Activated T-helper 1 cell treated with anti-CD3 and anti-CD28 coated beads, Interleukin-12 subunit alpha, Interleukin-12 subunit beta, Interleukin-2, Interleukin-4 antibody, amounts not matched to agents 30 ng/mL and 10 ng/mL and 1 ng/mL, durations not matched to agents 14 hours and 24 hours and 36 hours (primary cell): Measurements from ENCODE around the gene ANKS1B. TPM values are rescaled to one million over a fixed set of nuclear protein-coding genes. Genes with fewer than 3 reads are reported as not detected.

Source experiments
- DNase-seq: peaks from one replicate; pipeline ENCODE4 v3.0.0; 2021; ENCODE audit warnings: low spot score
- H3K27ac Mint-ChIP-seq: one replicate; pipeline ENCODE4 v1.8.0; 2021; ENCODE audit warnings: mild to moderate bottlenecking, mixed read lengths
- H3K27me3 Mint-ChIP-seq: one replicate; pipeline ENCODE4 v1.8.0; 2022; ENCODE audit warnings: mild to moderate bottlenecking, moderate library complexity, mixed read lengths; ENCODE audit not compliant: insufficient read depth
- H3K36me3 Mint-ChIP-seq: one replicate; pipeline ENCODE4 v1.8.0; 2021; ENCODE audit warnings: low read depth, mixed read lengths
- H3K4me1 Mint-ChIP-seq: one replicate; pipeline ENCODE4 v1.8.0; 2021; ENCODE audit warnings: low read depth, mixed read lengths
- H3K4me3 Mint-ChIP-seq: one replicate; pipeline ENCODE4 v1.8.0; 2021; ENCODE audit warnings: mild to moderate bottlenecking, moderate library complexity, mixed read lengths
- H3K9me3 Mint-ChIP-seq: one replicate; pipeline ENCODE4 v1.8.0; 2021; ENCODE audit warnings: mixed read lengths
- intact Hi-C: fragments of 100-400 bp; cut with micrococcal nuclease; formaldehyde crosslinking; loops from one replicate; pipeline ENCODE4 v1.15.1; 2024
- total RNA-seq: library from RNA; stranded (reverse); gene quantifications from 2 replicates; pipeline ENCODE4 v1.2.3, GENCODE V29; 2022

Gene ANKS1B
- total RNA-seq, 1 donor from 2014 or later = 2.8 TPM

DNA sequence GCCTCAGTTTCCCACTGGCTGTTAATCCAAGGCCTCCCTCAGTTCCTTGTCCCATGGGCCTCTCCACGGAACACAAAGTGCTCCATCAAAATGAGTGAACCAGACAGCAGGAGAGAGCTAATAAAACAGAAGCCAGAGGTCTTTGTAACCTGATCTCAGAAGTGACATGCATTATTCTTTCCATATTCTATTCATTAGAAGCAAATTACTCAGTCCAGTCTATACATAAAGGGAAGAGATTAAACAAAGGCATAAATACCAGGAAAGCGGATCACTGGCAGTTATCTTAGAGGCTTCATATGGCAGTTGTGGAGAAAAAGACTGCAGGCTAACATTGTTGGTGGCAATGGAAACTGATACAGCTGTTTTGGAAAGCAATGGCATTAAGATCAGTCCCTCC is 507.8 kb downstream of the ANKS1B start:
- no peaks in the 10 kb centered on the region for H3K27me3 Mint-ChIP-seq
- H3K27ac Mint-ChIP-seq = no peak overlapping the region
- H3K4me3 Mint-ChIP-seq = no peak overlapping the region
- no peaks in the 10 kb centered on the region for H3K9me3 Mint-ChIP-seq
- intact Hi-C loops = no loop called here
- H3K4me1 Mint-ChIP-seq = no peaks in the 10 kb centered on the region
- no peak for DNase-seq
- H3K36me3 Mint-ChIP-seq = no peaks in the 10 kb centered on the region

- Mint-ChIP-seq H3K9me3 (peaks cover 9% of the 10 kb centered on the region), H3K4me1 (no peaks in the 10 kb centered on the region), H3K4me3 (no peak overlapping the region), H3K36me3 (no peaks in the 10 kb centered on the region), H3K27ac (no peak overlapping the region), H3K27me3 (no peaks in the 10 kb centered on the region)
- intact Hi-C loops = no loop called here
- DNase-seq = no peak
Observed at GRCh38 chr12:99455350-99456035, 529.2 kb downstream of the ANKS1B start.

DNA sequence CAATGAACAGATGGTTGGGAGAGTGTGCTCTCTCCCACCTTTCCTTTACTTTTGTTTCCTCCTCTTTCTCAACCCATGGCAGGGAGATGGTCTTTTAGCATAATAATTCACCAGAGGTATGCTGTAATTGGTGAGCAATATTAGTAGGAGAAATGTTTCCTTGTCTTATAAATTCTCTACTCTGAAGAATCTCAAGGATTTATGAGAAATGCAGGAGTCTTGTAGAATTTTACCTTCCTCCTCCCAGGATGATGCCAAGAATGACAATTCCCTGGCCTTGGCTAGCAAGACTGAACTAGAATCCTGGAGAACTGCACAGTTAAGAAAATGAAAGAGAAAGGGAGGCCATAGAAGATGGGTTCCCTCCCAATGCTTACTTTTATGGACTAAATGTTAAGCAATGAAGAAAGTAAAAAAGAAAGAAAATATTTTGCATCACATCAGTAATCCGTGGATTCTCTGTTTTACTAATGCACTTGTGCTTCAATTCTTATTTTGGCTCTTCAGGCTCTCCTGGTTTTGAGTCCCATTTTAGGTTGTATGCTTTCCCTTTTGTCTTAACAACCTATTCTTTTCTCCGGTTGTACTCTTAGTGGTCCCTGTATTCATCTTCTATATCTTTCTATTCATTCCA is 530.1 kb downstream of the ANKS1B start:
- peaks cover 9% of the 10 kb centered on the region for H3K9me3 Mint-ChIP-seq
- no peak overlapping the region for H3K4me3 Mint-ChIP-seq
- intact Hi-C loops = no loop called here
- no peak for DNase-seq
- no peaks in the 10 kb centered on the region for H3K27me3 Mint-ChIP-seq
- H3K27ac Mint-ChIP-seq = no peak overlapping the region
- H3K36me3 Mint-ChIP-seq = no peaks in the 10 kb centered on the region
- H3K4me1 Mint-ChIP-seq = no peaks in the 10 kb centered on the region

DNA sequence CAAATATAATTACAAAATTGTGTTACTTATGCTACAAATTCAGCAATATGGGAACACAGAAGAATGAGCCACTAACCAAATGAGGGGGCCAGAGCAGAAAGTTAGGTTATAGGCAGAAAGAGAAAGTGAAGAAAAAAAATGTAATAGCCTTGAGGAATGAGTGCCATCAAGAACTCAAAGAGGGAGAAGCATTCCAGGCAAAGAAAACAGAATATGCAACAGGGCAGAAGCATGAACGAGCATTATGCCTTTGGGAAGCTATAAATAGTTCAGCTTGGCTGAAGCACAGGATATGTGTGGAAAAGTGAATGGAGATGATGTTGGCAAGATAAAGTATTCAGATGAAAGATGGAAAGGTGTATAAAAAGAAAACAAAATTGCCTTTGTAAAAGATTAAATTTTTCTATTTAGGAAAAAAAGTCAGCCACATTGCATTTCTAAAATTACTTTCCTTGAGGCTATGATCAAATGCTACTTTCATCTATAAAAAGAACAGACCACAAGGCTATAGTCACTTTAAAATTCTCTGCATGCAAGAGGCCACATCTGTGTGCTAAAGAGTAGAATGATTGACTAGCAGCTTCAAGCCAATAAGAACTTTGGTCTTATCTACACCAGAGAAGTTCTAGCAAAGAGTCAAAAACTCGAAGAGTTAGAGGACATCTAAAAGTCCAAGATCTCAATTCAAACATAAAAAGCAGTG is 530.7 kb downstream of the ANKS1B start:
- Mint-ChIP-seq H3K27ac (no peak overlapping the region), H3K9me3 (peaks cover 9% of the 10 kb centered on the region), H3K4me3 (no peak overlapping the region), H3K36me3 (no peaks in the 10 kb centered on the region), H3K4me1 (no peaks in the 10 kb centered on the region), H3K27me3 (no peaks in the 10 kb centered on the region)
- DNase-seq = no peak
- intact Hi-C loops = no loop called here

GRCh38 chr12:99450036-99450630 is 534.6 kb downstream of the ANKS1B start:
- H3K4me1 Mint-ChIP-seq = no peaks in the 10 kb centered on the region
- H3K9me3 Mint-ChIP-seq = peaks cover 3% of the 10 kb centered on the region
- no peaks in the 10 kb centered on the region for H3K36me3 Mint-ChIP-seq
- no peak overlapping the region for H3K27ac Mint-ChIP-seq
- H3K4me3 Mint-ChIP-seq = no peak overlapping the region
- no peaks in the 10 kb centered on the region for H3K27me3 Mint-ChIP-seq
- no peak for DNase-seq
- intact Hi-C loops = no loop called here

GRCh38 chr12:99444859-99445316 is 539.8 kb downstream of the ANKS1B start:
- Mint-ChIP-seq H3K9me3 (peaks cover 3% of the 10 kb centered on the region), H3K36me3 (no peaks in the 10 kb centered on the region), H3K27me3 (no peaks in the 10 kb centered on the region), H3K4me3 (no peak overlapping the region), H3K27ac (no peak overlapping the region), H3K4me1 (no peaks in the 10 kb centered on the region)
- DNase-seq = no peak
- intact Hi-C loops = no loop called here

DNA sequence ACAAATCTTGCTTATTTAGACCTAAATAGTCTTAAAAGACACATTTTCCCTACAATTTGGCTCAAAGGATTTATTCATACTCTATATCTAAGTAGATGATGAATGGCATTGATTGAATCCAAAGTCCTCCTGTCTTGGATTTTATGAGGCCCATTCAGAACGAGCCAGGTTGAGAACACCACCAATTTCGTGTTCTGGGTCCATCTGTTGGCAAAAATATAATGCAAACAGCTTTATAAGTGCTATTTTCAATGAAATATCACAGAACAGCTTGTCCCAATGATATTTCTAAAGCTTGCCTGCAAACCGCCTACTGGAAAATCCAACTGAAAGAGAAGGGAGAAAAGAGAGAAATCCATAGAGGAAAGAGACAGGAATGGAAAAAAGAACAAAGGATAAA is 542.0 kb downstream of the ANKS1B start:
- intact Hi-C loops = no loop called here
- DNase-seq = no peak
- H3K4me3 Mint-ChIP-seq = no peak overlapping the region
- no peaks in the 10 kb centered on the region for H3K4me1 Mint-ChIP-seq
- no peaks in the 10 kb centered on the region for H3K36me3 Mint-ChIP-seq
- H3K9me3 Mint-ChIP-seq = no peaks in the 10 kb centered on the region
- H3K27ac Mint-ChIP-seq = no peak overlapping the region
- H3K27me3 Mint-ChIP-seq = no peaks in the 10 kb centered on the region

GRCh38 chr12:99439399-99439798 is 545.3 kb downstream of the ANKS1B start:
- no peak for DNase-seq
- H3K4me1 Mint-ChIP-seq = no peaks in the 10 kb centered on the region
- H3K27ac Mint-ChIP-seq = no peak overlapping the region
- intact Hi-C loops = no loop called here
- H3K4me3 Mint-ChIP-seq = no peak overlapping the region
- H3K9me3 Mint-ChIP-seq = no peaks in the 10 kb centered on the region
- H3K36me3 Mint-ChIP-seq = no peaks in the 10 kb centered on the region
- no peaks in the 10 kb centered on the region for H3K27me3 Mint-ChIP-seq

GRCh38 chr12:99436584-99436983 is 548.2 kb downstream of the ANKS1B start:
- no peak for DNase-seq
- intact Hi-C loops = no loop called here
- Mint-ChIP-seq H3K4me3 (no peak overlapping the region), H3K36me3 (no peaks in the 10 kb centered on the region), H3K9me3 (no peaks in the 10 kb centered on the region), H3K27me3 (no peaks in the 10 kb centered on the region), H3K27ac (no peak overlapping the region), H3K4me1 (no peaks in the 10 kb centered on the region)

GRCh38 chr12:99435095-99435791 is 549.5 kb downstream of the ANKS1B start:
- H3K27me3 Mint-ChIP-seq = no peaks in the 10 kb centered on the region
- no peak for DNase-seq
- intact Hi-C loops = no loop called here
- no peak overlapping the region for H3K4me3 Mint-ChIP-seq
- H3K36me3 Mint-ChIP-seq = no peaks in the 10 kb centered on the region
- H3K27ac Mint-ChIP-seq = no peak overlapping the region
- no peaks in the 10 kb centered on the region for H3K4me1 Mint-ChIP-seq
- H3K9me3 Mint-ChIP-seq = no peaks in the 10 kb centered on the region

DNA sequence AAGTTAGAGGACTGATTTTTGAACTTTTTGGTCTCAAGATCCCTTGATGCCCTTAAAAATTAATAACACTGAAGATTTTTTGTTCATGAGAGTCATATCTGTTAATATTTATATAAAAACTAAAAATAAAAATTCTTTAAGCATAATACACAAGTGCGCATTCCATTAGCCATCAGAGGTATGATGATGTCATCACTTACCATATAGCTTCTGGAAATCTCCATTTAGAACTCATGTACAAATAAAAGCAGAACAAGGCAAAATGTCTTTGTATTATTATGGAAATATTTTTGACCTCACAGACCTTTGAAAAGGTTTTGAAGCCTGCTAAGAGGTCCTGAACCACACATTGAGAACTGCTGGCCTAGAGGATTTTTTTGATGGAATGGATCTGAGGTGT is 551.6 kb downstream of the ANKS1B start:
- DNase-seq = no peak
- no peak overlapping the region for H3K27ac Mint-ChIP-seq
- no peaks in the 10 kb centered on the region for H3K27me3 Mint-ChIP-seq
- no peak overlapping the region for H3K4me3 Mint-ChIP-seq
- no peaks in the 10 kb centered on the region for H3K36me3 Mint-ChIP-seq
- H3K4me1 Mint-ChIP-seq = no peaks in the 10 kb centered on the region
- H3K9me3 Mint-ChIP-seq = no peaks in the 10 kb centered on the region
- intact Hi-C loops = no loop called here

GRCh38 chr12:99431203-99431602 is 553.5 kb downstream of the ANKS1B start:
- intact Hi-C loops = no loop called here
- H3K4me3 Mint-ChIP-seq = no peak overlapping the region
- no peaks in the 10 kb centered on the region for H3K4me1 Mint-ChIP-seq
- H3K27ac Mint-ChIP-seq = no peak overlapping the region
- H3K9me3 Mint-ChIP-seq = no peaks in the 10 kb centered on the region
- DNase-seq = no peak
- no peaks in the 10 kb centered on the region for H3K27me3 Mint-ChIP-seq
- H3K36me3 Mint-ChIP-seq = no peaks in the 10 kb centered on the region
